ENCODE measurements around the gene GLT8D1. TPM values are rescaled to one million over a fixed set of nuclear protein-coding genes. Genes with fewer than 3 reads are reported as not detected.

Gene GLT8D1
- total and polyA plus RNA-seq, 2 of the 4 experiments (the other 2 are of a cell fraction): 87.8 to 124 TPM

DNA sequence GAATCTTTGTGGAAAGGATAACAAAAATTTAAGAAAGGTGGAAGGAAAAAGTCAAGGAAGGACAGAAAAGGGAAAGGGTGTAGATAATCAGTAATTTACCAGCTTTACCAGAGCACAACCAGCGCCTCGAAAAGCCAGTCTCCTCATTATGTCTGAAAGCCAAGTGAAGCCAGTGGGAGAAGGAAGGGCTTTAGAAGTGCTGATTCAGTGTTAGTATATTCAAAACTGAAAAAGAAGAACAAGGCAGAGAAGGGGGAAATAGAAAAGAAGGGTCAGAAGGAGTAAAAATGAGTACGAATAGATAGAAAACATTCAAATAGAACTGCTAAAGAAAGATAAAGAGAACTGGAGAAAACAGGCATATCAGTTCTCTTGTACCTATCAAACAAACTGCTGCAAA, 24.0 kb downstream of the GLT8D1 start:
- intact Hi-C loops (cut with micrococcal nuclease) (loop anchor here (5.0 kb wide), 1 partner anchor 209 kb away; no protein-coding TSS in a partner anchor), in situ Hi-C loops (cut with MboI; ENCODE audit: low sequenced_read_pairs) (no loop called here), dilution Hi-C loops (cut with HindIII; ENCODE audit: low sequenced_read_pairs, unreplicated experiment) (no loop called here)
- H4K20me1 ChIP-seq (ENCODE audit: insufficient read depth, low read length): peaks cover 18% of the 10 kb centered on the region; the same call in 1 of the 2 replicates
- DNase-seq (no peak), ATAC-seq (ENCODE audit: low read depth) (no peak)
- H2BK5ac ChIP-seq (ENCODE audit: low read depth, low read length, poor library complexity, severe bottlenecking): peak overlapping the region; percentile 31
- H3K4me2 ChIP-seq (ENCODE audit: low read depth, low read length): no peak overlapping the region
- H3K4me3 ChIP-seq (ENCODE audit: insufficient read depth, low read depth, low read length): no peak overlapping the region
- H3K9ac ChIP-seq (ENCODE audit: low read depth, low read length): no peak overlapping the region
- no peak overlapping the region for H2BK120ac ChIP-seq (ENCODE audit: low read depth, low read length)
- no peak overlapping the region for H3K23ac ChIP-seq (ENCODE audit: low read depth, low read length)
- no peak overlapping the region for H3K4ac ChIP-seq (ENCODE audit: low read depth, low read length)
- no peak overlapping the region for H4K5ac ChIP-seq (ENCODE audit: low read depth, low read length)
- H2AFZ ChIP-seq (replicated peaks; ENCODE audit: low read length, poor library complexity): no peak overlapping the region
- H3K79me1 ChIP-seq (ENCODE audit: low read depth in 1 of 2, low read length in 2 of 2): peaks cover 25 to 65% of the 10 kb centered on the region in 2 experiments
- no peaks in the 10 kb centered on the region for H3K9me3 ChIP-seq (ENCODE audit: control insufficient read depth, insufficient read depth, low read length)
- CTCF ChIA-PET: no interaction called here
- H3K27ac ChIP-seq (ENCODE audit: insufficient read depth, low read length): no peak overlapping the region
- H4K8ac ChIP-seq (ENCODE audit: low read depth in 2 of 2, low read length in 2 of 2): no peak overlapping the region
- H3K27me3 ChIP-seq (ENCODE audit: control insufficient read depth, insufficient read depth, low read length): no peaks in the 10 kb centered on the region
- H3K14ac ChIP-seq (replicated peaks; ENCODE audit: low read depth, low read length): no peak overlapping the region
- no peak overlapping the region for H2BK20ac ChIP-seq (ENCODE audit: low read depth, low read length)
- no CpG with 5 or more reads among the region's 3 CpGs for WGBS, 2 experiments (ENCODE audit: extremely low coverage in 2 of 2, insufficient read length in 1 of 2)
- H2BK15ac ChIP-seq (ENCODE audit: low read depth, low read length): no peak overlapping the region
- no peak overlapping the region for H3K18ac ChIP-seq (ENCODE audit: low read depth, low read length)
- peaks cover 16% of the 10 kb centered on the region for H3K36me3 ChIP-seq (ENCODE audit: control insufficient read depth, insufficient read depth, low read length)
- no peak overlapping the region for H4K91ac ChIP-seq (ENCODE audit: insufficient read depth, low read depth, low read length)
- TF ChIP-seq RFX5 (IDR thresholded peaks at IDR 0.05; ENCODE audit: low read depth, low read length): no peak
- TF ChIP-seq RCOR1 (IDR thresholded peaks at IDR 0.05; ENCODE audit: insufficient replicate concordance, low read length): no peak
- TF ChIP-seq RAD21 (IDR thresholded peaks at IDR 0.05; ENCODE audit: low read length): no peak
- TF ChIP-seq POLR2A (IDR thresholded peaks at IDR 0.05; ENCODE audit: low read depth, low read length): no peak
- TF ChIP-seq MXI1 (IDR thresholded peaks at IDR 0.05; ENCODE audit: borderline replicate concordance, low read depth, low read length): no peak
- no peak for TF ChIP-seq BHLHE40 (IDR thresholded peaks at IDR 0.05; ENCODE audit: low read depth, low read length)
- no peak for TF ChIP-seq MAZ (IDR thresholded peaks at IDR 0.05; ENCODE audit: borderline replicate concordance, low read depth, low read length)
- TF ChIP-seq CHD1 (IDR thresholded peaks at IDR 0.05; ENCODE audit: low read depth, low read length): no peak
- TF ChIP-seq NFE2L2 (IDR thresholded peaks at IDR 0.05; ENCODE audit: low read depth, low read length): no peak
- TF ChIP-seq, protein P1, sequence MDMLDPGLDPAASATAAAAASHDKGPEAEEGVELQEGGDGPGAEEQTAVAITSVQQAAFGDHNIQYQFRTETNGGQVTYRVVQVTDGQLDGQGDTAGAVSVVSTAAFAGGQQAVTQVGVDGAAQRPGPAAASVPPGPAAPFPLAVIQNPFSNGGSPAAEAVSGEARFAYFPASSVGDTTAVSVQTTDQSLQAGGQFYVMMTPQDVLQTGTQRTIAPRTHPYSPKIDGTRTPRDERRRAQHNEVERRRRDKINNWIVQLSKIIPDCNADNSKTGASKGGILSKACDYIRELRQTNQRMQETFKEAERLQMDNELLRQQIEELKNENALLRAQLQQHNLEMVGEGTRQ (IDR thresholded peaks at IDR 0.05; ENCODE audit: low read depth, low read length): no peak
- no peak for TF ChIP-seq SMC3 (IDR thresholded peaks at IDR 0.05; ENCODE audit: low read depth, low read length)
- no peak for TF ChIP-seq MAFK (IDR thresholded peaks at IDR 0.05; ENCODE audit: low read depth, low read length)
- no peak for TF ChIP-seq ELK1 (IDR thresholded peaks at IDR 0.05; ENCODE audit: borderline replicate concordance, low read depth, low read length)
- TF ChIP-seq FOS (IDR thresholded peaks at IDR 0.05; ENCODE audit: low read depth, low read length): no peak
- no peak for TF ChIP-seq CEBPB (IDR thresholded peaks at IDR 0.05; ENCODE audit: low read depth, low read length)
- TF ChIP-seq CTCF (conservative IDR thresholded peaks at IDR 0.05; ENCODE audit: low read depth, low read length): no peak
- H3K4me1 ChIP-seq (ENCODE audit: control insufficient read depth, insufficient read depth, low read length): peaks cover 9% of the 10 kb centered on the region
- no TSS peak for BruUV-seq (replicated peaks)
- POLR2A ChIA-PET (ENCODE audit: unreplicated experiment): no interaction called here
- H3K56ac ChIP-seq (ENCODE audit: extremely low read depth, insufficient read depth, low read length): no peak overlapping the region
- H2AK9ac ChIP-seq (replicated peaks; ENCODE audit: low read depth, low read length, poor library complexity): no peak overlapping the region
- no peak overlapping the region; the same call in 1 of the 2 replicates for H2AK5ac ChIP-seq (ENCODE audit: low read depth, low read length)
- peaks cover 6% of the 10 kb centered on the region; the same call in 1 of the 2 replicates for H3K9me1 ChIP-seq (ENCODE audit: insufficient read depth, low read length)

All from IMR-90 (cell line).